K562 (cell line): ENCODE data around the gene CEND1. TPM values are rescaled to one million over a fixed set of nuclear protein-coding genes. Genes with fewer than 3 reads are reported as not detected.

Experiments
- HNRNPL ChIP-seq: fragments of 200-400 bp; formaldehyde crosslinking; IDR thresholded peaks from 2 replicates; pipeline ENCODE4 v1.6.1; 2017; ENCODE audit warnings: low read depth, mild to moderate bottlenecking, low read length
- polyA plus RNA-seq, 8 experiments: library from polyadenylated mRNA; depleted of rRNA in 4 of 8; stranded (reverse) in 5 of 8; unstranded in 3 of 8; fragments of >200 nt; fragmentation: Nextera tagmentation in 2 of 8; fragmentation: Illumina TruSeq in 1 of 8; extraction: Ambion mirVana in 2 of 8; extraction: Trizol in 1 of 8; gene quantifications; 2 replicates each; pipeline versions ENCODE4 v1.2.1 to v1.2.3, GENCODE V29; 2011 to 2014; ENCODE audit warnings: inconsistent platforms in 1 of 8, missing spikeins in 1 of 8
- total RNA-seq, 7 experiments: library from RNA; depleted of rRNA in 6 of 7; stranded (reverse); fragments of >200 nt in 6 of 7; fragmentation: Illumina TruSeq in 2 of 7; extraction: Trizol in 2 of 7; gene quantifications; 2 replicates each; pipeline versions ENCODE4 v1.2.1 to v1.2.3, GENCODE V29; 2011 to 2021; ENCODE audit warnings: low replicate concordance in 1 of 7
- TF ChIP-seq, protein P1 (sequence below): fragments of 200-600 bp; sonication (generic); IDR thresholded peaks from one replicate; pipeline ENCODE4 v1.6.1; 2012; ENCODE audit warnings: mild to moderate bottlenecking, low read depth, low read length, inconsistent platforms

Gene CEND1
- total and polyA plus RNA-seq, 9 of the 15 experiments (the other 6 are each of a cell fraction or from before 2014, with no cell fraction given): 0.13 to 0.18 (median 0.16) TPM; not detected in 6

DNA sequence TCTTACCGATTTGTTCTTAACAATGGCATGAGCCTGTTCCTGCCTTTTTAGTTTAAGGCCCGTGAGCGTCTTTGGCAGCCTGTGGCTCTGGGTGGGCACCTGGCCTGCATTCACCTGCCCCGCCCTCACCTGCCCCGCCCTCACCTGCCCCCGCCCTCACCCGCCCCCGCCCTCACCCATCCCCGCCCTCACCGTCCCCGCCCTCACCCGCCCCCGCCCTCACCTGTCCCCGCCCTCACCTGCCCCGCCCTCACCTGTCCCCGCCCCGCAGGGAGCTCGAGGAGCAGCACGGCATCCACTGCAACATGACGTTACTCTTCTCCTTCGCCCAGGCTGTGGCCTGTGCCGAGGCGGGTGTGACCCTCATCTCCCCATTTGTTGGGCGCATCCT lies 26.8 kb downstream of the CEND1 start (continued):
- TF ChIP-seq, protein P1, sequence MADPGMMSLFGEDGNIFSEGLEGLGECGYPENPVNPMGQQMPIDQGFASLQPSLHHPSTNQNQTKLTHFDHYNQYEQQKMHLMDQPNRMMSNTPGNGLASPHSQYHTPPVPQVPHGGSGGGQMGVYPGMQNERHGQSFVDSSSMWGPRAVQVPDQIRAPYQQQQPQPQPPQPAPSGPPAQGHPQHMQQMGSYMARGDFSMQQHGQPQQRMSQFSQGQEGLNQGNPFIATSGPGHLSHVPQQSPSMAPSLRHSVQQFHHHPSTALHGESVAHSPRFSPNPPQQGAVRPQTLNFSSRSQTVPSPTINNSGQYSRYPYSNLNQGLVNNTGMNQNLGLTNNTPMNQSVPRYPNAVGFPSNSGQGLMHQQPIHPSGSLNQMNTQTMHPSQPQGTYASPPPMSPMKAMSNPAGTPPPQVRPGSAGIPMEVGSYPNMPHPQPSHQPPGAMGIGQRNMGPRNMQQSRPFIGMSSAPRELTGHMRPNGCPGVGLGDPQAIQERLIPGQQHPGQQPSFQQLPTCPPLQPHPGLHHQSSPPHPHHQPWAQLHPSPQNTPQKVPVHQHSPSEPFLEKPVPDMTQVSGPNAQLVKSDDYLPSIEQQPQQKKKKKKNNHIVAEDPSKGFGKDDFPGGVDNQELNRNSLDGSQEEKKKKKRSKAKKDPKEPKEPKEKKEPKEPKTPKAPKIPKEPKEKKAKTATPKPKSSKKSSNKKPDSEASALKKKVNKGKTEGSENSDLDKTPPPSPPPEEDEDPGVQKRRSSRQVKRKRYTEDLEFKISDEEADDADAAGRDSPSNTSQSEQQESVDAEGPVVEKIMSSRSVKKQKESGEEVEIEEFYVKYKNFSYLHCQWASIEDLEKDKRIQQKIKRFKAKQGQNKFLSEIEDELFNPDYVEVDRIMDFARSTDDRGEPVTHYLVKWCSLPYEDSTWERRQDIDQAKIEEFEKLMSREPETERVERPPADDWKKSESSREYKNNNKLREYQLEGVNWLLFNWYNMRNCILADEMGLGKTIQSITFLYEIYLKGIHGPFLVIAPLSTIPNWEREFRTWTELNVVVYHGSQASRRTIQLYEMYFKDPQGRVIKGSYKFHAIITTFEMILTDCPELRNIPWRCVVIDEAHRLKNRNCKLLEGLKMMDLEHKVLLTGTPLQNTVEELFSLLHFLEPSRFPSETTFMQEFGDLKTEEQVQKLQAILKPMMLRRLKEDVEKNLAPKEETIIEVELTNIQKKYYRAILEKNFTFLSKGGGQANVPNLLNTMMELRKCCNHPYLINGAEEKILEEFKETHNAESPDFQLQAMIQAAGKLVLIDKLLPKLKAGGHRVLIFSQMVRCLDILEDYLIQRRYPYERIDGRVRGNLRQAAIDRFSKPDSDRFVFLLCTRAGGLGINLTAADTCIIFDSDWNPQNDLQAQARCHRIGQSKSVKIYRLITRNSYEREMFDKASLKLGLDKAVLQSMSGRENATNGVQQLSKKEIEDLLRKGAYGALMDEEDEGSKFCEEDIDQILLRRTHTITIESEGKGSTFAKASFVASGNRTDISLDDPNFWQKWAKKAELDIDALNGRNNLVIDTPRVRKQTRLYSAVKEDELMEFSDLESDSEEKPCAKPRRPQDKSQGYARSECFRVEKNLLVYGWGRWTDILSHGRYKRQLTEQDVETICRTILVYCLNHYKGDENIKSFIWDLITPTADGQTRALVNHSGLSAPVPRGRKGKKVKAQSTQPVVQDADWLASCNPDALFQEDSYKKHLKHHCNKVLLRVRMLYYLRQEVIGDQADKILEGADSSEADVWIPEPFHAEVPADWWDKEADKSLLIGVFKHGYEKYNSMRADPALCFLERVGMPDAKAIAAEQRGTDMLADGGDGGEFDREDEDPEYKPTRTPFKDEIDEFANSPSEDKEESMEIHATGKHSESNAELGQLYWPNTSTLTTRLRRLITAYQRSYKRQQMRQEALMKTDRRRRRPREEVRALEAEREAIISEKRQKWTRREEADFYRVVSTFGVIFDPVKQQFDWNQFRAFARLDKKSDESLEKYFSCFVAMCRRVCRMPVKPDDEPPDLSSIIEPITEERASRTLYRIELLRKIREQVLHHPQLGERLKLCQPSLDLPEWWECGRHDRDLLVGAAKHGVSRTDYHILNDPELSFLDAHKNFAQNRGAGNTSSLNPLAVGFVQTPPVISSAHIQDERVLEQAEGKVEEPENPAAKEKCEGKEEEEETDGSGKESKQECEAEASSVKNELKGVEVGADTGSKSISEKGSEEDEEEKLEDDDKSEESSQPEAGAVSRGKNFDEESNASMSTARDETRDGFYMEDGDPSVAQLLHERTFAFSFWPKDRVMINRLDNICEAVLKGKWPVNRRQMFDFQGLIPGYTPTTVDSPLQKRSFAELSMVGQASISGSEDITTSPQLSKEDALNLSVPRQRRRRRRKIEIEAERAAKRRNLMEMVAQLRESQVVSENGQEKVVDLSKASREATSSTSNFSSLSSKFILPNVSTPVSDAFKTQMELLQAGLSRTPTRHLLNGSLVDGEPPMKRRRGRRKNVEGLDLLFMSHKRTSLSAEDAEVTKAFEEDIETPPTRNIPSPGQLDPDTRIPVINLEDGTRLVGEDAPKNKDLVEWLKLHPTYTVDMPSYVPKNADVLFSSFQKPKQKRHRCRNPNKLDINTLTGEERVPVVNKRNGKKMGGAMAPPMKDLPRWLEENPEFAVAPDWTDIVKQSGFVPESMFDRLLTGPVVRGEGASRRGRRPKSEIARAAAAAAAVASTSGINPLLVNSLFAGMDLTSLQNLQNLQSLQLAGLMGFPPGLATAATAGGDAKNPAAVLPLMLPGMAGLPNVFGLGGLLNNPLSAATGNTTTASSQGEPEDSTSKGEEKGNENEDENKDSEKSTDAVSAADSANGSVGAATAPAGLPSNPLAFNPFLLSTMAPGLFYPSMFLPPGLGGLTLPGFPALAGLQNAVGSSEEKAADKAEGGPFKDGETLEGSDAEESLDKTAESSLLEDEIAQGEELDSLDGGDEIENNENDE: peak; percentile 45
- 0 out of 2 replicates have a peak, but pooled peaks have one; percentile 16 for TF ChIP-seq HNRNPL
